ENCODE results near the gene RIC1.
"Not testable (repeated sequence)": the region's sequence is repeated elsewhere in the genome, so short reads cannot be mapped to it uniquely, and the experiment has no call there.

RIC1 gene

DNA sequence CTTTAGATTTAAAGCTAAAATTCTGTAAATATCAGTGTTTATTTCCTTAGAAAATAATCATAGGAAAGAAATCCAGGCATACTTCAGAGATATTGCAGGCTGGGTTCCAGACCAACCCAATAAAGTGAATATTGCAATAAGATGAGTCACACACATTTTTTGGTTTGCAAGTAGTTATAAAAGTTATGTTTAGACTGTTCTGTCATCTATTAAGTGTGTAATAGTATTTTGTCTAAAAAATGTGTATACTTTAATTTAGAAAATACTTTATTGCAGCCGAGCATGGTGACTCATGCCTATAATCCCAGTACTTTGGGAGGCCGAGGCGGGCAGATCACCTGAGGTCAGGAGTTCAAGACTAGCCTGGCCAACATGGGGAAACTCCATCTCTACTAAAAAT lies 6.9 kb upstream of the RIC1 start:
- no peak for DNase-seq

DNA sequence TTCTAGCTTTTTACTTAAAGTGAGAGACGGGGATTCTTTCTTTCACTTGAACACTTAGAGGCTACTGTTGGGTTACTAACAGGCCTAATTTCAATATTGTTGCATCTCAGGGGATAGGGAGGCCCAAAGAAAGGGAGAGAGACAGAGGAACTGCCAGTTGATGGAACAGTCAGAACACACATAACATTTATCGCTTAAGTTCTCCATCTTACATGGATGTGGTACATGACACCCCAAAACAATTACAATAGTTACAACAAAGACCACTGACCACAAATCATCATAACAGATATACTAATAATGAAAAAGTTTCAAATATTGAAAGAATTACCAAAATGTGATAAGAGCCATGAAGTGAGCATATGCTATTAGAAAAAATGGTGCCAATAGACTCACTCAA lies 4.3 kb upstream of the RIC1 start:
- DNase-seq = no peak

DNA sequence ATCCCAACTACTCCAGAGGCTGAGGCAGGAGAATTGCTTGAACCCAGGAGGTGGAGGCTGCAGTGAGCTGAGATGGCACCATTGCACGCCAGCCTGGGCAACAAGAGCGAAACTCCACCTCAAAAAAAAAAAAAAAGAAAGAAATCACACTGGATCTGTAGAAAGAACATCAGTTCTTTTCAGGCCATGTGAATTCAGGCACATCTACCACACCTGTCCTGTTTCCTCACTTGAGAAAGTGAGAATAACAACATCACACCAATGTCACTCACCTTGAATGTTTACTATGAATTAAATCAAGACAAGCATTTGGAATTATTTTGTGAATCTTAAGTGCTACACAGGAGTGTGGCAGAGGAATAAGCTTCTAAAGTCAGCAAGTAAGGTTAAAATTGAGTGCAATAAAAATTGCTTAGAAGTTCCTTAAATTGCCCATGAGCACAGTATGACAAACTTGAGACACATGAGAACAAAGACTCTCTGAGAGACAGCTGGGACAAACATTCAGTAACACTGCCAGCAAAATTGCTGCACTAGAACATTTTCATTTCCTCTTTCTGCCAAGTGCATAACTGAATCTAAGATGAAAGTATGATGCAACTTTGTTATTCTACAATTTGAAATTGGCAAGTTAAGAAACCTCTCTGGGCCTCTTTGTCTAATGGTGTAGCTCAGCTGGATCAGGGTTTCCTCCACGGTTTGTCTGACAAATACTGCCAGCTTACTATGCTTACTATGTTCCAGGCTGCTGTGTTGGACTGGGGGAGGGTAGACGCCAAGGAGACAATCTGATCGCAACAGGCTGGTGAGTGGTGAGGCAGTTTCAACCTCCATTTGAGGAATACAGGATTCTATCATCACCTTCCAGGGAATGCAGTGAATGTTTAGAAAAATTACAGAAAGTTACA lies 1.9 kb upstream of the RIC1 start:
- peak; percentile 20 for DNase-seq

DNA sequence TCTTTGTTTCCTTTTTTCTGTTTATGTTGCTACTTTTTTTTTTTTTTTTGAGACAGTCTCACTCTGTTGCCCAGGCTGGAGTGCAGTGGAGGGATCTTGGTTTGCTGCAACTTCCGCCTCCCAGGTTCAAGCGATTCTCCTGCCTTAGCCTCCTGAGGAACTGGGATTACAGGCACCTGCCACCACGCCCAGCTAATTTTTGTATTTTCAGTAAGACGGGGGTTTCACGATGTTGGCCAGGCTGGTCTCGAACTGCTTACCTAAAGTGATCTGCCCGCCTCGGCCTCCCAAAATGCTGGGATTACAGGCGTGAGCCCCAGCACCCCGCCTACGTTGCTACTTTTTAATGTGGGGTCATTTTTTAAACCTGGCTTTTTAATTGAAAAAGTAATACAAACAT lies 1.2 kb upstream of the RIC1 start:
- not testable (repeated sequence) for DNase-seq

DNA sequence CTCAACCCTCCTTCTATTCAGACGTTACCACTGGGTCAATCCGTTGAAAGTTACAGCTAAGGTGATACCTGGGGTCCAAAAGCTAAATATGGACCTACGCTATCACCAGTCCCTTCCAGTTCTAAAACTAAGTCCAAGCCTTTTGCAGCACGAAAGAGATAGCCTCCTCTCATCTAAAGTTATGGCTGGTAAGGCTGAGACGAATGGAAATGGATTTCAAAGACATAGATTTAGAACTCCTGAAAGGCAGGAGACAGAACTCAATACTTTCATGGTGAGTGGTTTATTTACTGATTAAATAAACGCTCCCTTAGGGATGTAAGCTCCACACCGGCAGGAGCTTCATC lies 751 bp upstream of the RIC1 start:
- no peak for DNase-seq

DNA sequence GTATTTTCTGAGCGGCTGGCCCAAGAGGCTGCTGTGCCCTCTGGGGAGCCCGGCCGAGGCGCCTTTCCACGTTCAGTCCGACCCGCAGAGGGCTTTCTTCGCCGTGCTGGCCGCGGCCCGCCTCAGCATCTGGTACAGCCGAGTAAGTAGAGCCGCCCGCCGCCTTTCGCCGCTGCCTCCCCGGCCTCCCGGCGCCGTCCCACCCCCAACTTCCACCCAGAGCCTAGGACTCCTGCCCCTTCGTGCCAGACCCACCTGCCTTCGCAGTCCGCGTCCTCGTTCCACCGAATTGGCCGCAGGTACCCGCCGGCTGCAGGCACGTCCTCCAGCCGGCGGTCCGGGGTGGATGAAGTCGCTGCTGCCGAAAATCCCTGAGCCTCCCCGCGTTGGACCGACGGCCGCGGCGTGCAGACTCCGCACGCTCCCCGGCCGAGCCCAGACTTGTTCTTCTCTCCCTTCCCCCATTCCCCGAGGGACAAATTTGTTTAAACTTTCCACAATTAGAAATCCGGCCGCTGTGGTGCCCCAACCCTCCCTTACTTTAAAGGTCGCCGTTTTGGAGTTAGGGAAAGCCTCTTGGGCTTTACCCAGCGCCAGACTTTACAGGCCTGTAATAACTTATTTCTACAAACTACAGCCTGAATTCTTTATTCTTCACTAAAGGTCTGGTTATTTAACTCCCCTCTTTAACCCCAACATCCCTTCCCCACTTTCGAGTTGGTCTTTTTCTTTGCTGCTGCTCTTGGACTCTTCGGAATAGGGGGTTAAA lies 589 bp downstream of the RIC1 start:
- DNase-seq = peak; percentile 34

DNA sequence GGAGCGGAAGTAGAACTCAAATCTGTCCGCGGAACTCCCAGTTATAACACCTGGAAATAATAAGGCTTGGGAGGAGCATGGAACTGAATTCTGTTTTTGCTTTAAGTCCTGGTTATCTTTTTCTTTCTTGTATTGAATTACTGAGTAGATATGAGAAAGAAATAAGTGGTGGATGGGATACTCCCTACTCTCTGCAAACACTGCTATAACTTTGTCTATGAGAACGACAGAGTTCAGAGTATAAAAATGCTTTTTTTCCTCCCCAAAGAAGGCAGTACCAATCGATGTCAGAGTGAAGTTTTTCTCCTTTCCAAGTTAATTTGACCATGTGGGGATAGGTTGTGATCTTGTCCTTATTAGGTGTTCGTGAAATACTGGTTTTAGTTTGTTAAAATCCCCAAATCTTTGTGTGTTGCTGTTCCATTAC lies 1.2 kb downstream of the RIC1 start:
- DNase-seq = no peak

DNA sequence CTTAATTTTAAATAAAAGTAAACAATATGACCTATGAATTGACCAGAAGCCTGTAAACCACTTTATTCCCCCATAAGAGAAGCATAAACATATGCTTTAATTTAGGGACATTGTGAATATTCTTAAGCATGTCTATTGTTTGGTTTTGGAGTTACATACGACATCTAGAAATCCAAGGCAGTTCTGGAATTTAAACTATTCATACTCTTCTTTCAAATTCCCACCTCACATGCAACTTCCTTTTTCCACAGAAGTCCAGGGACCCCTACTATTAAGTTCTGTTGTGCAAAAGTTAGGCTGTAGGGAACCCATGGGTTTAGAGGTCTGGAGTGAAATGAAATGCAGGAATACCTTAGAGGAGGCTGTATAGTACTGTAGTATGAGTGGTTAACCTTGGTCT lies 2.1 kb downstream of the RIC1 start:
- no peak for DNase-seq

DNA sequence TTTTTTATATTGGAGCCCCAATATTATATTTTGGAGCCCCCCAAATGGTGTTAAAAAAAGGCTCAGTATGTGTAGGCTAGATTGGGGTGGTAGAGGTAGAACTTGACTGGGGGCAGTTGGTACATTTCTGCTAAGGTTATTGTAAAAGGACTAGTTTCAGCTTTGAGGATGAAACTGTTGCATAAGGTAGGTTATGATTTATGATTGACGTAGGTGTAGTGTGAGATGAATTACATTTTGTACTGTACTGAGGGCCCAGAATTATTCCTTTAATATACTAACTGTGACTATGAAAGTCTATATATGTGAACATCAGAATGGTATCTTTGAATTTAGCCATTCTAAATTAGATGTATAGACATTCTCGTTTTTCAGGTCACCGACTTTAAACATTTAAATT lies 3.6 kb downstream of the RIC1 start:
- no peak for DNase-seq

DNA sequence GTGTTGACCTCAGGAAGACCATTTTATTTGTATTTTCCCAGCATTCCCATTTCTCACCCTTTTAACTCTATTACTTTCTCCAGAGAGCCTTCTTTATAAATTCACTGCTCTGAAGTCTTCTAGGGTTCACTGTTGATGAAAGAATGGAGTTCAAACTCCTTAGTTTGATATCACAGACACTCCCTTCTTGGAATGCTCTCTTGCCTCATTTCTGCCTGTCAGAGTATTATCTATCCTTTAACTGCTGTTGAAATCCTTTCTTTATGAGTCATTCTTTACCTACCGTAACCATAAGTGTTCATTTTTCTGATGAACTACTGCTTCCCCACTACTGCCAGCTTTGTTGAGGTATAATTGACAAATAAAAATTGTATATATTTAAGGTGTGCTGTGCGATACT lies 4.3 kb downstream of the RIC1 start:
- no peak for DNase-seq

DNA sequence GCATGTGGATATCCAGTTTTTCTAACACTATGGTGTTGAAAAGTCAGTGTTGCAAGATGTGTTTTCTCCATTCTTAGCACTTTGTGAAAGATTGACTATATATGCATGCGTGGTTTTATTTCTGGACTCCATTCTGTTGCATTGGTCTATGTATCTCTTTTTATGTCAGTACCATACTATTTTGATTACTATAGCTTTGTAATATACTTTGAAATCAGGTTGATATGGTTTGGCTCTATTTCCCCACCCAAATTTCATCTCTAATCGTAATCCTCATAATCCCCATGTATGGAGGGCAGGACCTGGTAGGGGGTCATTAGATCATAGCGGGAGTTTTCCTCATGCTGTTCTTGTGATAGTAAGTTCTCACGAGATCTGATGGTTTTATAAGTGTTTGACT lies 6.5 kb downstream of the RIC1 start:
- no peak for DNase-seq

DNA sequence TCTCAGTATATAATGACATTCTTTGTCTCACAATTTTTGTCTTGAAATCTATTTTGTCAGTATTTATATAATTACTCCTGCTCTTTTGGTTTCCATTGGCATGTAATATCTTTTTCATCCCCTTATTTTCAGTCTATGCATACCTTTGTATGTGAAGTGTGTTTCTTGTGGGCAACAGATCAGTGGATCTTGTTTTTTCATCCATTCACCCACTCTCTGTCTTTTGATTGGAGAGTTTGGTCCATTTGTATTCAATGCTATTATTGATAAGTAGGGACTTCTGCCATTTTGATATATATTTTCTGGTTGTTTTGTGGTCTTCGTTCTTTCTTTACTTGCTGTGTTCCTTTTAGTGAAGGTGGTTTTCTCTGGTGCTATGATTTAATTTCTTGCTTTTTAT lies 10.9 kb downstream of the RIC1 start:
- no peak for DNase-seq

DNA sequence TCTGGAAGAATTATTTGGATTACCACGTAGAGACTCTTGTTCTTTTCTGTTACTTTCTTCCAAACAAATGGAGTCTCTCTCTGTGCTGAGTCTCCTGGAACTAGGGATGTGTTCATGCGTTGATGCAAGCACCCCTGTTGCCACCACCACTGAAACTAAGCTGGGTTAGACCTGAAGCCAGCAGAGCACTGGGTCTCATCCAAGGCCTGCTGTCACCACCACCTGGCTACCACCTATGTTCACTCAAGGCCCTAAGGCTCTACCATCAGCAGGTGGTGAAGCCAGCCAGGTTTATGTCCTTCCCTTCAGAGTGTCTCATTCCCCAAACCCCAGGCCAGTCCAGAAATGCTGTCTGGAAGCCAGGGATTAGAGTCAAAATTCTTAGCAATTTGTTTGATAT lies 13.3 kb downstream of the RIC1 start:
- no peak for DNase-seq

DNA sequence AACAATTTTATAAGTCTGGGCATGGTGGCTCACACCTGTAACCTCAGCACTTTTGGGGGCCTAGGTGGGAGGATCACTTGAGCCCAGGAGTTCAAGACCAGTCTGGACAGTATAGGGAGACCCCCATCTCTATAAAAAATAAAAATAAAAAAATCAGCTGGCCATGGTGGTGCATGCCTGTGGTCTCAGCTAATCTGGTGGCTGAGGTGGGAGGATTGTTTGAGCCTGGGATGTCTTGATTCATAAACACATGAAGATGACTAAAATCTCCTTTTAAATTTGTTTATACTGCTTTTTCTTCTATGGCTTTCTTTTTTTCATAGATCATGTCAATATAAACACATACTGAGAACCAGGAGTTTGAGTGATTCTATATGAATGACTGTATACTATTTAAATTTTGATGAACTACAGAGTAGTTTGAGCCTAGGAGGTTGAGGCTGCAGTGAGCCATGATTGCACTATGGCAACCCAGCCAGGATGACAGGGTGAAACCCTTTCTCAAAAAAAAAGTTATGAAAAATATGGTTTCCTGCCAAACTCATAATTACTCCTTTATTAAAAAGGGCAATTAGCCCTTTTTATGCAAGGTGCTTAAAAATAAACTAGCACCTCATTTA lies 14.2 kb downstream of the RIC1 start:
- no peak for DNase-seq

DNA sequence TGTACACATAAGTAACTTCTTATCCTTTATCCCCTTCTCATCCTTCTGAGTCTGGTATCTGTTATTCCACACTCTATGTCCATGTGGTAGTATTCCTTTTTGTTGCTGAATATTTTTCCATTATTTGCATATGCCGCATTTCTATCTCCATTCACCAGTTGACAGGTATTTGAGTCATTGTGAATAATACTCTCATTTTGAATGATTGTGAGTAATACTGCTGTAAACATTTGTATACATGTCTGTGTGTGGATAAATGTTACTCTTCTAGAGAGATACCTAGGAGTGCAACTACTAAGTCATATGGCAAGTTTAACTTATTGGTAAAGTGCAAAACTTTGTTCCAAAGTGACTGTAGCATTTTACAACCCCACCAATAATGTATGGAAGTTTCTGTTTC lies 15.6 kb downstream of the RIC1 start:
- DNase-seq = no peak

DNA sequence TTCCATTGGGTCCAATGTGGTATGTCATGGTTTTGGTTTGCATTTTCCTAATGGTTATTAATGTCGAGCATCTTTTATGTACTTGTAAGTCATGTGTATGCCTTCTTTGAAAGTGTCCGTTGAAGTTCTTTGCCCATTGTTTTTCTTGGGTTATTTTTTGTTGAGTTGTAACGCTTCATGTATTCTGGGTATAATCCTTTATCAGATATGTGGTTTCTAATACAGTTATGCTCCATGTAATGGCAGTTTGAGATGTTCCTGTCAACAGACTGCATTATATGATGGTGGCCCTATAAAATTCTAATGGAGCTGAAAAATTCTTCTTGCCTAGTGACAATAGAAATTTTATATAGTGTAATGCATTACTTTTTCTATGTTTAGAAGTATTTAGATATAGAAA lies 17.2 kb downstream of the RIC1 start:
- DNase-seq = no peak

DNA sequence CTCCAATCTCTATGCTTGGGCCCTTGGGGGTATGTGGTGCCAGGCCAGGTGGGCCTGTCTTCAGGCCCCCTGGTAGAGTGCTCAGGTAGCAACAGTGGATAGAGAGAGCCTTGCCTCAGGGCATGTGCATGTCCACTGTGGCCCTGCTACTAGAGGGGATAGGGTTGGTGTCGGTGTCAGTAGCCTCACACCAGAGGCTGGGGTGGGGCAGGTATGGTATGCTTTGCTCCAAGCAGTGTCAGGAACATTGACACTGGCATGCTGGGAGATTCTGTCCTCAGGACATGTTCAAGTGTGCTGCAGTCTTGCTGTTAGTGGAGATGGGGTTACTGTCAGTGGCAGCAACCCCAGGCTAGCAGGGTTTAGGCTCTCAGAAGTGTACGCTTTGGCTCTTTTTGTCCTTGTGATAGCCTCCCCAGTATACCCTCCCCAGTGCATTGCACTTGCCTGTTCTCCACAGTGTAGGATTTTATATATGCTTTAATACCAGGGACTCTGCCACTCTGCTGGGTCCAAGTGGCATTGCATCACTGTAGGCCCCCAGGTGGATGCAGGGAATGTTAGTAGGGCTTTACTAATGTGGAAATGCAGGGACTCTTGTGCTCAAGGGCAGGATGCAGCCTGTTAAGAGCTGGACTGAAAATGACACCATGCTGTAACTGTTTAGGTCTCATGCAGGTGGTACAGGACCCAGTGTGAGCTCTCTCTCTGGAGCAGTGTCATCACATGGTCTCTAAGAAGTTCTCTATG lies 21.6 kb downstream of the RIC1 start:
- DNase-seq = no peak

DNA sequence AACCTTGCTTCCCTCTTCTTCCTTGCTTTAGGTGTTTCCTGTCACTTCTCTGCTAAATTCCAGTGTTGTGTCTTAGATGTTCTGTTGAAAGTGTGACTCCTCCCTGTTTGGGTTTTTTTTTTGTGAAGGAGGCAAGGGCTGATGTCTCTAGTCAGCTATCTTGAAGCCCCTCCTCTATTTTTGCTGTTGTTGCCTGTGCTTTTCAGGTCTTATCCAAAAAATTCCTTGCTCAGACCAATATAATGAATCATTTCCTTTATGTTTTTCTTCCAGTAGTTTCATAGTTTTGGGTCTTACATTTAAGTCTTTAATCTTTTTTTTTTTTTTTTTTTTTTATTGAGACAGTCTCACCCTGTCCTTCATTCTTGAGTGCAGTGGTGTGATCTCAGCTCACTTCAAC lies 22.3 kb downstream of the RIC1 start:
- DNase-seq = no peak

DNA sequence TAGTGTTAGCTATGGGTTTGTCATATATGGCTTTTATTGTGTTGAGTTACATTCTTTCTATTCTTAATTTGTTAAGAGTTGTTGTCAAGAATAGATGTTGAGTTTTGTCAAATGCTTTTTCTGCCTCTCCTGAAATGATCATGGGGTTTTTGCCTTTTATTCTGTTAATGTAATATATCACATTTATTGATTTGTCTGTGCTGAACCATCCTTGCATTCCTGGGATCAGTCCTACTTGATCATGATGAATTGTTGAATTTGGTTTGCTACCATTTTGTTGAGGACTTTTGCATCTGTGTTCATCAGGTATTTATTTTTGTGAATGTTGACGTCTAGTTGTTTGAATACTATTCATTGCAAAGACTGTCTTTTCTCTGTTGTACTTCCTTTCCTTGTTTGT lies 23.9 kb downstream of the RIC1 start:
- DNase-seq = no peak

DNA sequence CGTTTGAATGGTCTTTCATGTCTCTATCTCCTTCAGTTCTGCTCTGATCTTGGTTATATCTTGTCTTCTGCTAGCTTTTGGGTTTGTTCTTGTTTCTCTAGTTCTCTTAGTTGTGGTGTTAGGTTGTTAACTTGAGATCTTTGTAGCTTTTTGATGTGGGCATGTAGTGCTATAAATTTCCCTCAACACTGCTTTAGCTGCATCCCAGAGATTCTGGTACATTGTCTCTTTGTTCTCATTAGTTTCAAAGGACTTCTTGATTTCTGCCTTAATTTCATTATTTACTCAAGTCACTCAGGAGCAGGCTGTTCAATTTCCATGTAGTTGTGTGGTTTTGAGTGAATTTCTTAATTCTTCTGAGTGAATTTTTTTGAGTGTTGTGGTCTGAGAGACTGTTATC lies 33.9 kb downstream of the RIC1 start:
- not testable (repeated sequence) for DNase-seq

DNA sequence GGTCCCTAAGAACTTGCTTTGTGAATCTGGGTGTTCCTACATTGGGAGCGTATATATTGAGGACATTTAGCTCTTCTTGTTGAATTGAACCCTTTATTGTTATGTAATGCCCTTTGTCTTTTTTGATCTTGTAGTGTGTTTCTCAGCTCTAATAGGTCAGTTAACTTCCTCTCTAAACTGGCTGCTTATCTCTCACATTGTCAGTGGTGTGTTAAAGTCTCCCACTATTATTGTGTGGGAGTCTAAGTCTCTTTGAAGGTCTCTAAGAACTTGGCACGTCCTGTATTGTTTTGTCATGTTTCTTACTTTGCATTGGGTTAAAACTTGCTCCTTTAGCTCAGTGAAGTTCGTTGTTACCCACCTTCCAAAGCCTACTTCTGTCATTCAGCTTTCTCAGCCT lies 36.2 kb downstream of the RIC1 start:
- DNase-seq = no peak

DNA sequence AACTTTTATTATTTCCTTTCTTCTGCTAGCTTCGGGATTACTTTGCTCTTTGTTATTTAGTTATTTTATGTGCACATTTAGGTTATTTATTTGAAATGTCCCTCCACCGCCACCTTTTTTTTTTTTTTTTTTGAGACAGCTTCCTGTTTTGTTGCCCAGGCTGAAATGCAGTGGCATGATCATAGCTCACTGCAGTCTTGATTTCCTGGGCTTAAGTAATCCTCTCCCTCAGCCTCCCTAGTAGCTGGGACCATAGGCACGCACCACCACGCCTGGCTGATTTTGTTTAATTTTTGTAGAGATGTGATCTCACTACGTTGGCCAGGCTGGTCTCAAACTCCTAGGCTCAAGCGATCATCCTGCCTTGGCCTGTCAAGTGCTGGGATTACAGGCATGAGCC lies 38.5 kb downstream of the RIC1 start:
- no peak for DNase-seq

DNA sequence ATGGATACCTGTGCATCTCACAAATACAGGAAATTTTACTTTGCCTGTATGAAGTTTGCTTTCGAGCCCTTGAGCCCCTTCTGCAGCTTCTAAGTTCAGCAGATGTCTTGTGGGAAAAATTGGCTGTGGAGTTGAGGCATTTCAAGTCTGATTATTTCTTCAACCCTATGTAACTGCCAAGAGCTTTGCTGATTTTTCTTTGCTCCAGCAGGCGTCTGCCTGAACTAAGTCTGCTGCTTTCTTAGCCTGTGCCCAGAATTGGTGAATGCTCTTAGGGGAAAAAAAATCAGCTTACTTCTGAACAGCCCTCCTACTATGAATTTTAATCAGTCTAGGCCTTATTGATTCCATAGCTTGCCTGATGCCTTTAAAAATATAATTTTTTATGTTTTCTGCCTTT lies 41.2 kb downstream of the RIC1 start:
- DNase-seq = no peak

All from DMS79 (cell line).